Prostate gland (tissue), 2 donors: ENCODE measurements around the gene LACRT. TPM values are rescaled to one million over a fixed set of nuclear protein-coding genes. Genes with fewer than 3 reads are reported as not detected.

Experiments used
- DNase-seq: peaks from one replicate; pipeline ENCODE4 v3.0.0-alpha.2; 2019; ENCODE audit warnings: low spot score
- H3K27ac ChIP-seq, 2 donors: fragments of 200-600 bp; sonication (generic); 2 replicates each; pipeline ENCODE4 v1.5.1; 2017 to 2019
- H3K27me3 ChIP-seq: fragments of 200-600 bp; sonication (generic); replicated peaks from 2 replicates; pipeline ENCODE4 v1.5.1; 2019; ENCODE audit not compliant: insufficient read depth
- H3K36me3 ChIP-seq, 2 donors: fragments of 200-600 bp; sonication (generic); 1 replicate in 1 of 2; 2 replicates in 1 of 2; pipeline versions ENCODE4 v1.5.1 to v1.8.1; 2017 to 2019
- H3K4me1 ChIP-seq: fragments of 200-600 bp; sonication (generic); replicated peaks from 2 replicates; pipeline ENCODE4 v1.5.1; 2019
- H3K4me3 ChIP-seq, 2 donors: fragments of 200-600 bp; sonication (generic); 2 replicates each; pipeline ENCODE4 v1.5.1; 2017 to 2019
- H3K9me3 ChIP-seq: fragments of 200-600 bp; sonication (generic); 2 replicates; pipeline ENCODE4 v1.5.1; 2017
- POLR2A ChIP-seq: fragments of 450-650 bp; IDR thresholded peaks from one replicate; pipeline ENCODE4 v1.6.1; 2016; ENCODE audit warnings: antibody characterized with exemption, mild to moderate bottlenecking
- POLR2AphosphoS5 ChIP-seq: sonication (generic); formaldehyde crosslinking; IDR thresholded peaks from one replicate; pipeline ENCODE4 v1.6.1; 2017; ENCODE audit warnings: antibody characterized with exemption
- WGBS: methylation state at CpG from one replicate; pipeline ENCODE4 v1.1.5; 2018; 5-methylcytosine and 5-hydroxymethylcytosine counted together
- intact Hi-C: fragments of 100-400 bp; cut with DNase I; formaldehyde crosslinking; loops from one replicate; pipeline ENCODE4 v1.14.2; 2022
- total RNA-seq, 2 donors: library from RNA; depleted of rRNA; stranded (reverse); fragments of >200 nt; gene quantifications; one replicate each; pipeline ENCODE4 v1.1.0, GENCODE V29; 2016
- TF ChIP-seq, protein P1 (sequence below), 4 experiments: fragments of 200-600 bp in 2 of 4; fragments of 450-650 bp in 2 of 4; sonication (generic) in 2 of 4; IDR thresholded peaks; 1 replicate in 3 of 4; 2 replicates in 1 of 4; pipeline ENCODE4 v1.5.1; 2016 to 2019; ENCODE audit warnings: antibody characterized with exemption in 4 of 4, mild to moderate bottlenecking in 2 of 4, moderate library complexity in 2 of 4

Gene LACRT
- total RNA-seq, 2 donors from 2014 or later = not detected

DNA sequence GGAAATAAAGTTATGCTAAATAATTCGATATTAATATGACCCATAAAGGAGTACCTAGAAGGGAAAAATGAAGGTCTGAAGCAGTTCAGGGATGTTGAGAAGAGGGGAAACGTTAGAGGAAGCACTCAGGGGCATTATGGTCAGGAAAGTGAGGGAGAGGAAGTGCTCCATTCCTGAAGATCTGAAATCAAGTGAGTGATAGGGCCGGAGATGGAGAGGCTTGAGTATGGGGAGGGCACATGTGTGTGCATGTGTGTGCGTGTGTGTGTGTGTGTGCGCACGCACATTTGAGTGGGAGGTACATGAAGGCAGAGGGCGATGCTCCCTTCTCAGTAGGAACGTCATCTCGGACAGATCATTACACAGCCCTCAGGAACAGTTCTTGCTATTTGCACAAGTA, 18.3 kb upstream of the LACRT start:
- Histone ChIP-seq H3K27ac (no peak overlapping the region), H3K27me3 (no peaks in the 10 kb centered on the region), H3K9me3 (no peaks in the 10 kb centered on the region), H3K4me1 (no peaks in the 10 kb centered on the region), H3K4me3 (no peak overlapping the region), H3K36me3 (no peaks in the 10 kb centered on the region)
- no peak for DNase-seq
- TF ChIP-seq, protein P1, sequence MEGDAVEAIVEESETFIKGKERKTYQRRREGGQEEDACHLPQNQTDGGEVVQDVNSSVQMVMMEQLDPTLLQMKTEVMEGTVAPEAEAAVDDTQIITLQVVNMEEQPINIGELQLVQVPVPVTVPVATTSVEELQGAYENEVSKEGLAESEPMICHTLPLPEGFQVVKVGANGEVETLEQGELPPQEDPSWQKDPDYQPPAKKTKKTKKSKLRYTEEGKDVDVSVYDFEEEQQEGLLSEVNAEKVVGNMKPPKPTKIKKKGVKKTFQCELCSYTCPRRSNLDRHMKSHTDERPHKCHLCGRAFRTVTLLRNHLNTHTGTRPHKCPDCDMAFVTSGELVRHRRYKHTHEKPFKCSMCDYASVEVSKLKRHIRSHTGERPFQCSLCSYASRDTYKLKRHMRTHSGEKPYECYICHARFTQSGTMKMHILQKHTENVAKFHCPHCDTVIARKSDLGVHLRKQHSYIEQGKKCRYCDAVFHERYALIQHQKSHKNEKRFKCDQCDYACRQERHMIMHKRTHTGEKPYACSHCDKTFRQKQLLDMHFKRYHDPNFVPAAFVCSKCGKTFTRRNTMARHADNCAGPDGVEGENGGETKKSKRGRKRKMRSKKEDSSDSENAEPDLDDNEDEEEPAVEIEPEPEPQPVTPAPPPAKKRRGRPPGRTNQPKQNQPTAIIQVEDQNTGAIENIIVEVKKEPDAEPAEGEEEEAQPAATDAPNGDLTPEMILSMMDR (IDR thresholded peaks at IDR 0.05) = no peak
- TF ChIP-seq POLR2A = no peak
- TF ChIP-seq POLR2AphosphoS5 = no peak
- intact Hi-C loops = no loop called here
- WGBS = 74% methylated on average over 9 of the region's 9 CpGs

DNA sequence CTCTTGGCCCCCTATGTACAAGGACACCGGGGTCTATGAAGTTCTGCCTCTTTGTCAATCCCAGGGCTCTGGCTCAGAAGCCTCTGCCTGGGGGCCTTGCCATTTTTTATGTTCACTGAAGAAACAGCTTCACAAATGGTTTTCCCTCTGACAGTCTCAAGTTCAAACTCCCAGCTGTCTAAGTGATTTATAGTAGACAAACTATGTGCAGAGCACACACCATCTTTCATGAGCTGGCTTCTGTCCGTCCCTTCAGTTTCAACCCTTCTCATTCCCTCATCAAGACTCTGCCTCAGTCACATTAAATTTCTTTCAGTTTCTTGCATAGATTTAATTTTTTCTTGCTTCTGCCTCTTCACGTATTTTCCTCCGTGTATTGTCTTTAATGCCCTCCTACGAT, 16.2 kb upstream of the LACRT start:
- no peak for TF ChIP-seq POLR2AphosphoS5
- TF ChIP-seq, protein P1 (IDR thresholded peaks at IDR 0.05) = no peak
- no peak for TF ChIP-seq POLR2A
- Histone ChIP-seq H3K4me3 (no peak overlapping the region), H3K27ac (no peak overlapping the region), H3K36me3 (no peaks in the 10 kb centered on the region), H3K27me3 (no peaks in the 10 kb centered on the region), H3K4me1 (no peaks in the 10 kb centered on the region), H3K9me3 (no peaks in the 10 kb centered on the region)
- no peak for DNase-seq
- 64% methylated on average over 5 of the region's 5 CpGs for WGBS
- intact Hi-C loops = no loop called here

DNA sequence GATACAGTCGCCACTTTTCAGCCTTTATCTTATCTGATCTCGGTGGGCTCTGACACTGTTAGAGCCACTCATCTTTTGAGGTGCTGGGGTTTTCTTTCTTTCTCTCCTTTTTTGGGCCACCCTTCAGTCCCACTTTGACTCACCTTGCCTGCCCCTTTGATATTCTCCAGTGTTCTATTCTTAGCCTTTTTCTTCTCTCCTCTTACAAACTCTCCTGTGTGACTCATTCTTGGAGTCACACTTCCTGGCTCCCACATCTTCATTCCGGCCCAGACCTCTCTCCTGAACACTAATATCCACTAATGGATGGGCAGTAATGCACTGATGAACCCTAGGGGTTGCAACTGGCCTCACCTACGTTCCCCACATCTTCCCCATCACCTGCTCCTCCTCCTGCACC, 15.7 kb upstream of the LACRT start:
- intact Hi-C loops = no loop called here
- no peak for TF ChIP-seq POLR2A
- no peak for TF ChIP-seq POLR2AphosphoS5
- TF ChIP-seq, protein P1 (IDR thresholded peaks at IDR 0.05) = no peak
- WGBS = 76% methylated on average over 4 of the region's 4 CpGs
- H3K36me3 ChIP-seq = no peaks in the 10 kb centered on the region
- no peak for DNase-seq
- H3K27ac ChIP-seq = no peak overlapping the region
- H3K4me3 ChIP-seq = no peak overlapping the region
- no peaks in the 10 kb centered on the region for H3K9me3 ChIP-seq
- no peaks in the 10 kb centered on the region for H3K27me3 ChIP-seq
- H3K4me1 ChIP-seq = no peaks in the 10 kb centered on the region

DNA sequence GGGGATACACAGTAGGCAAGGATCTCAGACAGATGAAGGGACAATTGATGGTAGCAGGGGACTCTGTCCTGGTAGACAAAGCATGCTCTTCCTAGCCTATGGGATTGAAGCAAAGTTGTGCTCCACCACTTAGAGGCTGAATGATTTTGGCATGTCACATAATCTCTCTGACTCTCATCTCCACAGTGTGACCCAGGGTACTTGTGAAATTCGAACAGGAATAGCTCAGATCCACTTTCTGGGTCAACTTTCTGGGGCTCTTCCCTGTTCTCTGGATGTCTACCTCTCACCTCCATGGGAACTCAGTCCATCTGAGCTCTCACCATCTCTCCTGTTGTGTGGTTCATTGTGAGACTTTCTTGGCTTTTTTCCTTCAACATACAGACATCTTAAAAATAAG, 15.1 kb upstream of the LACRT start:
- 82% methylated on average over 1 of the region's 1 CpG for WGBS
- DNase-seq = no peak
- Histone ChIP-seq H3K9me3 (no peaks in the 10 kb centered on the region), H3K27me3 (no peaks in the 10 kb centered on the region), H3K4me1 (no peaks in the 10 kb centered on the region), H3K27ac (no peak overlapping the region), H3K4me3 (no peak overlapping the region), H3K36me3 (no peaks in the 10 kb centered on the region)
- intact Hi-C loops = no loop called here
- TF ChIP-seq POLR2AphosphoS5 (no peak), POLR2A (no peak)
- TF ChIP-seq, protein P1 (IDR thresholded peaks at IDR 0.05) = no peak

DNA sequence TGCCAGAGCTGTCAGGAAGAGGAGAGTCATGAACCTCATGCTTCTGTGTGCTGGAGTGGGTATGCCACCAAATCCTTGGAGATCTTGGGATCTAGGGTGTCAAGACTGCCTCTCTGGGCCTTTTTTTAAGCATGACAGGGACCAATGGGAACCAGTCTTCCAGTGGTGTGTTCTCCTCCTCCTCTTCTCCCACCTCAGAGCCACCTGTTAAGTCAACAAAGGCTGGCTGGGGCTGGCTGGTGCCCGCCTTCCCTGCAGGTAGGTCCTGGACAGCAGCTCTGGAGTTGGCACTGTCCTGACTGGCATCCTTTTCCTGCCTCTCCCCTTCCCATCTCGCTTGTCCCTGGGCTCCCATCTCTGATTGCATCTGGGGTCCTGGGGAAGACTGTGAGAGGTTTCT, 13.6 kb upstream of the LACRT start, which contains the start of gene DCD:
TSS of gene DCD (minus strand) at position 101 of the 400 bp plus-strand sequence. CDS start at position 39, 62 bp downstream.
- intact Hi-C loops = no loop called here
- WGBS = 95% methylated on average over 2 of the region's 2 CpGs
- no peaks in the 10 kb centered on the region for H3K9me3 ChIP-seq
- TF ChIP-seq POLR2A = no peak
- TF ChIP-seq, protein P1 (IDR thresholded peaks at IDR 0.05) = no peak
- TF ChIP-seq POLR2AphosphoS5 = no peak
- H3K4me3 ChIP-seq = no peak within 1 kb of the TSS
- no peaks in the 10 kb centered on the region for H3K36me3 ChIP-seq
- H3K4me1 ChIP-seq = no peaks in the 10 kb centered on the region
- no peak for DNase-seq
- H3K27me3 ChIP-seq = no peaks in the 10 kb centered on the region
- H3K27ac ChIP-seq = no peak within 1 kb of the TSS
